Caco-2 (cell line): ENCODE data around the gene FAM168A. TPM values are rescaled to one million over a fixed set of nuclear protein-coding genes. Genes with fewer than 3 reads are reported as not detected.

Source experiments
- BruUV-seq: library from RNA; stranded (reverse); fragments of 400-500 nt; replicated peaks from 2 replicates; lab custom pipeline; 2021; lab: Mats Ljungman, UMichigan
- CTCF ChIA-PET: fragments of 300-600 bp; sonication (Branson Sonifier 250); formaldehyde crosslinking; loops from one replicate; lab custom pipeline; 2022; ENCODE audit warnings: antibody characterized with exemption; lab: Charles Lee
- POLR2A ChIA-PET: fragments of 300-600 bp; sonication (Branson Sonifier 250); formaldehyde crosslinking; loops from one replicate; lab custom pipeline; 2022; ENCODE audit warnings: antibody characterized with exemption; lab: Charles Lee
- DNase-seq, 2 experiments: peaks; one replicate each; pipeline versions ENCODE4 v3.0.0 to v3.0.0-alpha.2; 2020 to 2022
- H3K27me3 ChIP-seq: replicated peaks from 2 replicates; pipeline ENCODE4 v1.6.0; 2011; ENCODE audit warnings: low read length; ENCODE audit not compliant: control insufficient read depth, insufficient read depth
- H3K36me3 ChIP-seq: 2 replicates; pipeline ENCODE4 v1.5.1; 2011; ENCODE audit warnings: low read length; ENCODE audit not compliant: control insufficient read depth, insufficient read depth
- H3K4me1 ChIP-seq: fragments of 250-450 bp; sonication (Bioruptor Pico); 2 replicates; pipeline ENCODE4 v1.5.1; 2020; ENCODE audit warnings: mild to moderate bottlenecking
- H3K4me3 ChIP-seq: 2 replicates; pipeline ENCODE4 v1.5.1; 2011; ENCODE audit warnings: low read depth, mild to moderate bottlenecking, control low read depth, low read length
- H3K9me3 ChIP-seq: fragments of 250-450 bp; sonication (Bioruptor Pico); 2 replicates; pipeline ENCODE4 v1.5.1; 2020; ENCODE audit warnings: mild to moderate bottlenecking, moderate library complexity
- H3K27ac Mint-ChIP-seq: one replicate; pipeline ENCODE4 v1.8.0; 2022; ENCODE audit warnings: mixed read lengths; ENCODE audit not compliant: unreplicated experiment
- H3K27me3 Mint-ChIP-seq: one replicate; pipeline ENCODE4 v1.8.0; 2022; ENCODE audit warnings: mixed read lengths; ENCODE audit not compliant: insufficient read depth, unreplicated experiment
- H3K36me3 Mint-ChIP-seq: one replicate; pipeline ENCODE4 v1.8.0; 2022; ENCODE audit warnings: mild to moderate bottlenecking, mixed read lengths; ENCODE audit not compliant: insufficient read depth, unreplicated experiment
- H3K4me1 Mint-ChIP-seq: one replicate; pipeline ENCODE4 v1.8.0; 2022; ENCODE audit warnings: low read depth, mixed read lengths; ENCODE audit not compliant: unreplicated experiment
- H3K4me3 Mint-ChIP-seq: one replicate; pipeline ENCODE4 v1.8.0; 2022; ENCODE audit warnings: mild to moderate bottlenecking, moderate library complexity, mixed read lengths; ENCODE audit not compliant: unreplicated experiment
- H3K9me3 Mint-ChIP-seq: one replicate; pipeline ENCODE4 v1.8.0; 2022; ENCODE audit warnings: mixed read lengths; ENCODE audit not compliant: unreplicated experiment
- CTCF ChIP-seq, 2 experiments: fragments of 200-600 bp in 1 of 2; IDR thresholded peaks; 1 replicate in 1 of 2; 2 replicates in 1 of 2; pipeline versions ENCODE4 v1.5.1 to v1.8.0; 2011 to 2022; ENCODE audit warnings: antibody characterized with exemption in 1 of 2, control low read depth in 1 of 2, inconsistent platforms in 1 of 2, low read depth in 1 of 2, low read length in 1 of 2, mild to moderate bottlenecking in 1 of 2, moderate library complexity in 1 of 2; ENCODE audit not compliant: insufficient read depth in 1 of 2, severe bottlenecking in 1 of 2, unreplicated experiment in 1 of 2
- intact Hi-C: fragments of 100-400 bp; cut with micrococcal nuclease; formaldehyde crosslinking; loops from one replicate; pipeline ENCODE4 v1.10.0; 2022; ENCODE audit not compliant: unreplicated experiment
- total RNA-seq: library from RNA; stranded (reverse); gene quantifications from 2 replicates; pipeline ENCODE4 v1.2.3, GENCODE V29; 2022

The FAM168A gene
- total RNA-seq, 1 experiment from 2014 or later: 46.0 TPM

DNA sequence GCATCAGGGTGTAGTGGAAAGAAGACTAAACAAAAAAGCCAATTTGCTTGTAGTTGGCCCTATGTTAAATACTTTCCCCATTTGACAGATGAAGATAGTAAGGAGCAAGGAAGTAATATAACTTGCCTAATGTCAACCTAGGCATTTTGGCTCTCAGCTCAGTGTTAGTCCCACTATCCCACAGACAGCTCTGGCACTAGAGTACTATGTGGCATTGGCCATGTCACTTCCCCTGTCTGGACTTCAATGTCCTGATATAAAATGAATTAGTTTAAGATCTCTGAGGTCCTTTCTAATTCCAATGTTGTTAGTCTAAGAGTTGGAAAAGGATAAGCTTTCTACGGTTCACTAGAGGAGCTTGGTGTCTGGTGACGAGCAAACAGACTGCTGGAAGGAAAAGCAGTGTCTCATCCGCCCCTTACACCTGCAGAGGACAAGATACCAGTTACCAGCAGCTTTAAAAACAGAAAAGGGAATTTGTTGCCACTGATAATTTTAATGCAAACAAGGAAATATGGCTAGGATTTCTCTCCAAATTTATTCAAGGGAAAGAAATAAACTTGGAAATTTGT is 129.2 kb downstream of the FAM168A start:
- no peaks in the 10 kb centered on the region for H3K4me1 ChIP-seq
- H3K27me3 ChIP-seq: no peaks in the 10 kb centered on the region
- no TSS peak for BruUV-seq
- Mint-ChIP-seq H3K27me3 (no peaks in the 10 kb centered on the region), H3K36me3 (no peaks in the 10 kb centered on the region), H3K9me3 (no peaks in the 10 kb centered on the region), H3K4me3 (no peak overlapping the region), H3K27ac (no peak overlapping the region), H3K4me1 (no peaks in the 10 kb centered on the region)
- no peaks in the 10 kb centered on the region for H3K36me3 ChIP-seq
- CTCF ChIA-PET: interaction anchor here (1.2 kb wide), 1 partner anchor 117 kb away, joined by 3 read pairs; no protein-coding TSS in a partner anchor
- intact Hi-C loops: no loop called here
- H3K9me3 ChIP-seq: no peaks in the 10 kb centered on the region
- POLR2A ChIA-PET: no interaction called here
- TF ChIP-seq CTCF (IDR thresholded peaks at IDR 0.05; ENCODE audit: insufficient read depth in 1 of 2, low read depth in 1 of 2, low read length in 1 of 2, severe bottlenecking in 1 of 2, unreplicated experiment in 1 of 2): no peak
- no peak for DNase-seq
- H3K4me3 ChIP-seq: no peak overlapping the region

DNA sequence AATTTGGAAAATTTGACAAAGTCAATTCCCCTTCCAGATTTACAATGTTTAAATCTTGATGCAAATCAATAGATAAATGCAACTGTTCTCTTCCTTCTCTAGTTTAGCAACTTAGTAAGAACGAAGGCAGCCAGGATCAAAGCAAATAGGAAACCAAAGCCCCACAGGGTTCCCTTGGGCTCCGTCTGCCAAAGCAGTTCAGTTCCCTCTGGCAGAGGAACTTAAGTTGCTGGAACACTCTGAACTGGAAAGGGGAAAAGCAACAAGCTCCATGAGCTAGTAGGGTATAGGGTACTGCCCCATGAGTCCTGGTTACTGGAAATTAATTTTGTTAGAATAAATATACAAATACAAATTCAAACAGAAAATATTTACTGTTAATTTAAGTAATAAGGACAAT is 130.4 kb downstream of the FAM168A start:
- no peaks in the 10 kb centered on the region for H3K36me3 Mint-ChIP-seq
- CTCF ChIA-PET: no interaction called here

GRCh38 chr11:73466643-73467042 is 131.3 kb downstream of the FAM168A start:
- Histone ChIP-seq H3K4me3 (no peak overlapping the region), H3K27me3 (no peaks in the 10 kb centered on the region), H3K4me1 (no peaks in the 10 kb centered on the region), H3K36me3 (no peaks in the 10 kb centered on the region), H3K9me3 (no peaks in the 10 kb centered on the region)
- no TSS peak for BruUV-seq
- H3K9me3 Mint-ChIP-seq: no peaks in the 10 kb centered on the region
- no peaks in the 10 kb centered on the region for H3K27me3 Mint-ChIP-seq
- H3K4me1 Mint-ChIP-seq: peaks cover 3% of the 10 kb centered on the region
- H3K4me3 Mint-ChIP-seq: no peak overlapping the region
- H3K27ac Mint-ChIP-seq: no peak overlapping the region
- ChIA-PET POLR2A (no interaction called here), CTCF (interaction anchor here (1.1 kb wide), 1 partner anchor 106 kb away, joined by 4 read pairs; no protein-coding TSS in a partner anchor)
- intact Hi-C loops: no loop called here
- H3K36me3 Mint-ChIP-seq: no peaks in the 10 kb centered on the region
- no peak for DNase-seq
- no peak for TF ChIP-seq CTCF (IDR thresholded peaks at IDR 0.05; ENCODE audit: insufficient read depth in 1 of 2, low read depth in 1 of 2, low read length in 1 of 2, severe bottlenecking in 1 of 2, unreplicated experiment in 1 of 2)

More for the DNA sequence above, 130.4 kb downstream of the FAM168A start:
- DNase-seq: no peak
- H3K4me3 ChIP-seq: no peak overlapping the region
- no peak for TF ChIP-seq CTCF (IDR thresholded peaks at IDR 0.05; ENCODE audit: insufficient read depth in 1 of 2, low read depth in 1 of 2, low read length in 1 of 2, severe bottlenecking in 1 of 2, unreplicated experiment in 1 of 2)
- H3K27ac Mint-ChIP-seq: no peak overlapping the region
- H3K36me3 ChIP-seq: no peaks in the 10 kb centered on the region
- intact Hi-C loops: no loop called here
- H3K27me3 ChIP-seq: no peaks in the 10 kb centered on the region
- H3K9me3 ChIP-seq: no peaks in the 10 kb centered on the region
- H3K9me3 Mint-ChIP-seq: no peaks in the 10 kb centered on the region
- POLR2A ChIA-PET: no interaction called here
- no peak overlapping the region for H3K4me3 Mint-ChIP-seq
- H3K27me3 Mint-ChIP-seq: no peaks in the 10 kb centered on the region
- no peaks in the 10 kb centered on the region for H3K4me1 ChIP-seq
- no TSS peak for BruUV-seq
- H3K4me1 Mint-ChIP-seq: no peaks in the 10 kb centered on the region
